Suprapubic skin (tissue), 3 donors: ENCODE results near the gene ADGRD2.

ENCODE experiments used
- CTCF ChIP-seq, 2 donors: fragments of 200-600 bp in 1 of 2; fragments of 450-650 bp in 1 of 2; sonication (generic) in 1 of 2; IDR thresholded peaks; one replicate each; pipeline ENCODE4 v1.5.1; 2016 to 2019; ENCODE audit warnings: antibody characterized with exemption in 2 of 2, mild to moderate bottlenecking in 1 of 2, moderate library complexity in 1 of 2
- POLR2AphosphoS5 ChIP-seq, 3 donors: sonication (generic); formaldehyde crosslinking; IDR thresholded peaks; one replicate each; pipeline ENCODE4 v1.6.1; 2017; ENCODE audit warnings: antibody characterized with exemption in 3 of 3

GRCh38 chr9:124455820-124456219 lies 5.6 kb downstream of the ADGRD2 start:
- no peak for TF ChIP-seq POLR2AphosphoS5 (IDR thresholded peaks at IDR 0.05)
- TF ChIP-seq CTCF (IDR thresholded peaks at IDR 0.05): no peak
